Neutrophil (primary cell): ENCODE measurements around the gene TMEM9B.
"Not testable (repeated sequence)": the region's sequence is repeated elsewhere in the genome, so short reads cannot be mapped to it uniquely, and the experiment has no call there.

Source experiments
- H3K27ac ChIP-seq: fragments of 200-600 bp; sonication (generic); 2 replicates; pipeline ENCODE4 v1.5.1; 2016; ENCODE audit warnings: mild to moderate bottlenecking, moderate library complexity
- H3K27me3 ChIP-seq: fragments of 200-600 bp; sonication (generic); 2 replicates; pipeline ENCODE4 v1.6.0; 2016; ENCODE audit warnings: mild to moderate bottlenecking
- H3K36me3 ChIP-seq: fragments of 200-600 bp; sonication (generic); 2 replicates; pipeline ENCODE4 v1.5.1; 2017
- H3K4me1 ChIP-seq, 2 experiments: fragments of 200-600 bp in 1 of 2; sonication (generic) in 1 of 2; 1 replicate in 1 of 2; 2 replicates in 1 of 2; pipeline versions ENCODE4 v1.5.1 to v1.6.1; 2013 to 2016; ENCODE audit warnings: low read depth in 1 of 2, low read length in 1 of 2, mild to moderate bottlenecking in 1 of 2, moderate library complexity in 1 of 2; ENCODE audit not compliant: control insufficient read depth in 1 of 2, insufficient read depth in 1 of 2
- H3K4me3 ChIP-seq, 2 experiments: fragments of 200-600 bp in 1 of 2; sonication (generic) in 1 of 2; 1 replicate in 1 of 2; 2 replicates in 1 of 2; pipeline ENCODE4 v1.5.1; 2013 to 2016; ENCODE audit warnings: low read depth in 1 of 2, low read length in 1 of 2, mild to moderate bottlenecking in 1 of 2, moderate library complexity in 1 of 2
- H3K9me3 ChIP-seq: fragments of 200-600 bp; sonication (generic); 2 replicates; pipeline ENCODE4 v1.5.1; 2016
- TF ChIP-seq, protein P1 (sequence below): fragments of 200-600 bp; sonication (generic); IDR thresholded peaks from 2 replicates; pipeline ENCODE4 v1.5.1; 2016; ENCODE audit warnings: antibody characterized with exemption

The TMEM9B gene

GRCh38 chr11:8983552-8983951 is 19.3 kb upstream of the TMEM9B start:
- Histone ChIP-seq H3K9me3 (no peaks in the 10 kb centered on the region), H3K4me3 (no peak overlapping the region), H3K36me3 (no peaks in the 10 kb centered on the region), H3K27me3 (no peaks in the 10 kb centered on the region), H3K27ac (no peak overlapping the region), H3K4me1 (no peaks in the 10 kb centered on the region)
- TF ChIP-seq, protein P1, sequence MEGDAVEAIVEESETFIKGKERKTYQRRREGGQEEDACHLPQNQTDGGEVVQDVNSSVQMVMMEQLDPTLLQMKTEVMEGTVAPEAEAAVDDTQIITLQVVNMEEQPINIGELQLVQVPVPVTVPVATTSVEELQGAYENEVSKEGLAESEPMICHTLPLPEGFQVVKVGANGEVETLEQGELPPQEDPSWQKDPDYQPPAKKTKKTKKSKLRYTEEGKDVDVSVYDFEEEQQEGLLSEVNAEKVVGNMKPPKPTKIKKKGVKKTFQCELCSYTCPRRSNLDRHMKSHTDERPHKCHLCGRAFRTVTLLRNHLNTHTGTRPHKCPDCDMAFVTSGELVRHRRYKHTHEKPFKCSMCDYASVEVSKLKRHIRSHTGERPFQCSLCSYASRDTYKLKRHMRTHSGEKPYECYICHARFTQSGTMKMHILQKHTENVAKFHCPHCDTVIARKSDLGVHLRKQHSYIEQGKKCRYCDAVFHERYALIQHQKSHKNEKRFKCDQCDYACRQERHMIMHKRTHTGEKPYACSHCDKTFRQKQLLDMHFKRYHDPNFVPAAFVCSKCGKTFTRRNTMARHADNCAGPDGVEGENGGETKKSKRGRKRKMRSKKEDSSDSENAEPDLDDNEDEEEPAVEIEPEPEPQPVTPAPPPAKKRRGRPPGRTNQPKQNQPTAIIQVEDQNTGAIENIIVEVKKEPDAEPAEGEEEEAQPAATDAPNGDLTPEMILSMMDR, result no peak

DNA sequence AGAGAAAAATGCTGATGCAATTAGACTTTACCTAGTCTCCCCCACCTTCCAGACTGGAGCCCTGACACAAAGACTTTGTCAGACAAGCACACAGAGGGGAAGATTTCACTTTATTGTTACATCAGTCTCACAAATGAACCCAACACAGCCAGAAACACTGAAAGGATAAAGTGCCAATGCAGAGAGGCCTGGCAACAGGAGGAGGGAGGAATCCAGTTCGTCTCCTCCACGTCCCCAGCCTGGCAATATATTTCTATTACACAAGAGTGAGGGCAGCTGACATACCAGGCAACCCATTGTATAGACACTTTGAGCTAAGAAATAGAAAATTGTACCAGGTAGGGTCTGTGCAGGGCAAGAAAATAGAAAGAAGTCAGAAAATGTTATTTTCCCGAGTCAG is 16.2 kb upstream of the TMEM9B start:
- Histone ChIP-seq H3K4me1 (no peaks in the 10 kb centered on the region), H3K36me3 (no peaks in the 10 kb centered on the region), H3K9me3 (no peaks in the 10 kb centered on the region), H3K27me3 (no peaks in the 10 kb centered on the region), H3K4me3 (no peak overlapping the region), H3K27ac (no peak overlapping the region)
- TF ChIP-seq, protein P1, result no peak

- H3K9me3 ChIP-seq, H3K4me3 ChIP-seq, H3K4me1 ChIP-seq, H3K36me3 ChIP-seq, H3K27me3 ChIP-seq, H3K27ac ChIP-seq: not testable (repeated sequence)
These were observed 15.1 kb upstream of the TMEM9B start for GRCh38 chr11:8979365-8979764.

DNA sequence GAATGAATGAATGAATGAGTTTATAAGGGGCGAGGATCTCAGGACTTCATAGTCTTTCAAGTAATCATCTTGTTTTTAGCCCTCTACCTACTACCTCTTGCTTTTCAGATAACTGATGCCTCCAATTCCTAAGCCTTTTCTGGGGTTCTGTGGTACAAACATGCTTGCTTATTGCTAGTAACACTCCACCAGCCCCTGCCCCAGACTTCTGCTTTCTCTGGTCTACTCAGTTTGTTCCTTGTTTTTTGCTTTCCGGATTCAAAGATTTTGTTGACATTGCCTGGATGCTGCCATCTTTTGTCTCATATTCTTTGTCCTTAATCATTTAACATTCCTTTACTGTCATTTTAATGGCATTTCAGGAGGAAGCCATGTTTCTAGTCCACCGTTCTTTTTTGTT is 8.9 kb upstream of the TMEM9B start:
- no peaks in the 10 kb centered on the region for H3K9me3 ChIP-seq
- TF ChIP-seq, protein P1, result no peak
- H3K4me1 ChIP-seq, result no peaks in the 10 kb centered on the region
- no peaks in the 10 kb centered on the region for H3K27me3 ChIP-seq
- H3K4me3 ChIP-seq, result no peak overlapping the region
- H3K36me3 ChIP-seq, result no peaks in the 10 kb centered on the region
- no peak overlapping the region for H3K27ac ChIP-seq

GRCh38 chr11:8971924-8972316 is 7.7 kb upstream of the TMEM9B start:
- H3K4me1 ChIP-seq, result no peaks in the 10 kb centered on the region
- H3K27ac ChIP-seq, result no peak overlapping the region
- H3K36me3 ChIP-seq, result no peaks in the 10 kb centered on the region
- H3K9me3 ChIP-seq, result no peaks in the 10 kb centered on the region
- no peaks in the 10 kb centered on the region for H3K27me3 ChIP-seq
- TF ChIP-seq, protein P1, result no peak
- H3K4me3 ChIP-seq, result no peak overlapping the region

- H3K27ac ChIP-seq, result no peak overlapping the region
- H3K36me3 ChIP-seq, result no peaks in the 10 kb centered on the region
- no peak overlapping the region for H3K4me3 ChIP-seq
- H3K9me3 ChIP-seq, result no peaks in the 10 kb centered on the region
- H3K27me3 ChIP-seq, result no peaks in the 10 kb centered on the region
- TF ChIP-seq, protein P1, result no peak
- H3K4me1 ChIP-seq, result no peaks in the 10 kb centered on the region
These were observed 7.1 kb upstream of the TMEM9B start for GRCh38 chr11:8971196-8971923.
